Measurements from ENCODE around the gene ANAPC16. TPM values are rescaled to one million over a fixed set of nuclear protein-coding genes. Genes with fewer than 3 reads are reported as not detected.

The ANAPC16 gene
- polyA plus RNA-seq, 1 experiment = 67.0 TPM

- DNase-seq (ENCODE audit: low read depth, low spot score) = no peak
- ChIA-PET CTCF (no interaction called here), POLR2A (interaction anchor here (0.7 kb wide), 1 partner anchor 43 kb away, joined by 3 read pairs; no protein-coding TSS in a partner anchor)
- Histone ChIP-seq H3K27me3 (ENCODE audit: control insufficient read depth, insufficient read depth, low read length) (no peaks in the 10 kb centered on the region), H3K27ac (ENCODE audit: low read depth, low read length) (no peak overlapping the region), H3K9me3 (ENCODE audit: control insufficient read depth, insufficient read depth, low read length) (no peaks in the 10 kb centered on the region), H3K4me3 (ENCODE audit: low read depth, low read length) (no peak overlapping the region)
- TF ChIP-seq CTCF (IDR thresholded peaks at IDR 0.05; ENCODE audit: low read depth, low read length) = no peak
Measured at GRCh38 chr10:72194949-72195348, 20.9 kb upstream of the ANAPC16 start.

- DNase-seq (ENCODE audit: low read depth, low spot score) = no peak
- ChIA-PET POLR2A (no interaction called here), CTCF (interaction anchor here (0.6 kb wide), 1 partner anchor 22 kb away, joined by 3 read pairs; no protein-coding TSS in a partner anchor)
- H3K27me3 ChIP-seq (ENCODE audit: control insufficient read depth, insufficient read depth, low read length) = no peaks in the 10 kb centered on the region
- H3K4me3 ChIP-seq (ENCODE audit: low read depth, low read length) = no peak overlapping the region
- no peaks in the 10 kb centered on the region for H3K9me3 ChIP-seq (ENCODE audit: control insufficient read depth, insufficient read depth, low read length)
- no peak for TF ChIP-seq CTCF (IDR thresholded peaks at IDR 0.05; ENCODE audit: low read depth, low read length)
- no peak overlapping the region for H3K27ac ChIP-seq (ENCODE audit: low read depth, low read length)
Measured at GRCh38 chr10:72200883-72201282, 14.9 kb upstream of the ANAPC16 start.

GRCh38 chr10:72201293-72201692 is 14.5 kb upstream of the ANAPC16 start:
- no peak for DNase-seq (ENCODE audit: low read depth, low spot score)
- ChIA-PET CTCF (no interaction called here), POLR2A (no interaction called here)
- H3K4me3 ChIP-seq (ENCODE audit: low read depth, low read length) = no peak overlapping the region
- H3K27me3 ChIP-seq (ENCODE audit: control insufficient read depth, insufficient read depth, low read length) = no peaks in the 10 kb centered on the region
- no peak overlapping the region for H3K27ac ChIP-seq (ENCODE audit: low read depth, low read length)
- TF ChIP-seq CTCF (IDR thresholded peaks at IDR 0.05; ENCODE audit: low read depth, low read length) = no peak
- no peaks in the 10 kb centered on the region for H3K9me3 ChIP-seq (ENCODE audit: control insufficient read depth, insufficient read depth, low read length)

- Histone ChIP-seq H3K4me3 (ENCODE audit: low read depth, low read length) (no peak overlapping the region), H3K27me3 (ENCODE audit: control insufficient read depth, insufficient read depth, low read length) (no peaks in the 10 kb centered on the region), H3K9me3 (ENCODE audit: control insufficient read depth, insufficient read depth, low read length) (no peaks in the 10 kb centered on the region), H3K27ac (ENCODE audit: low read depth, low read length) (no peak overlapping the region)
- CTCF ChIA-PET = interaction anchor here (0.6 to 0.7 kb wide), 2 partner anchors 12 to 28 kb away, joined by 3 to 4 read pairs; partner anchors contain the start of genes ANAPC16 and ASCC1
- DNase-seq (ENCODE audit: low read depth, low spot score) = no peak
- POLR2A ChIA-PET = no interaction called here
- no peak for TF ChIP-seq CTCF (IDR thresholded peaks at IDR 0.05; ENCODE audit: low read depth, low read length)
Measured at GRCh38 chr10:72204296-72204695, 11.5 kb upstream of the ANAPC16 start.

GRCh38 chr10:72204724-72205123 is 11.1 kb upstream of the ANAPC16 start:
- Histone ChIP-seq H3K9me3 (ENCODE audit: control insufficient read depth, insufficient read depth, low read length) (no peaks in the 10 kb centered on the region), H3K4me3 (ENCODE audit: low read depth, low read length) (no peak overlapping the region), H3K27me3 (ENCODE audit: control insufficient read depth, insufficient read depth, low read length) (no peaks in the 10 kb centered on the region), H3K27ac (ENCODE audit: low read depth, low read length) (no peak overlapping the region)
- DNase-seq (ENCODE audit: low read depth, low spot score) = no peak
- no peak for TF ChIP-seq CTCF (IDR thresholded peaks at IDR 0.05; ENCODE audit: low read depth, low read length)
- CTCF ChIA-PET = interaction anchor here (0.6 to 0.7 kb wide), 2 partner anchors 11 to 27 kb away, joined by 3 to 4 read pairs; partner anchors contain the start of genes ANAPC16 and ASCC1
- POLR2A ChIA-PET = no interaction called here
